ENCODE measurements around the gene CHD1.

Gene CHD1

GRCh38 chr5:98923966-98924365, 4.8 kb downstream of the CHD1 start:
- H3K27ac ChIP-seq (ENCODE audit: low read depth, low read length) = no peak overlapping the region
- no peaks in the 10 kb centered on the region for H3K27me3 ChIP-seq (ENCODE audit: control insufficient read depth in 5 of 5, insufficient read depth in 4 of 5, low read length in 5 of 5)
- no peak overlapping the region for H3K4me3 ChIP-seq (ENCODE audit: low read depth in 1 of 5, low read length in 5 of 5)
- H3K36me3 ChIP-seq (ENCODE audit: control insufficient read depth in 5 of 5, insufficient read depth in 5 of 5, low read length in 5 of 5) = peaks cover 12 to 48% (median 33%) of the 10 kb centered on the region in 5 donors
- peaks cover 0 to 19% (median 15%) of the 10 kb centered on the region in 5 donors for H3K4me1 ChIP-seq (ENCODE audit: control insufficient read depth in 5 of 5, insufficient read depth in 5 of 5, low read length in 5 of 5)
- no peaks in the 10 kb centered on the region for H3K9me3 ChIP-seq (ENCODE audit: control insufficient read depth in 5 of 5, low read length in 5 of 5)
- H3K9ac ChIP-seq (ENCODE audit: low read length in 5 of 5) = no peak overlapping the region

GRCh38 chr5:98921947-98922505, 6.8 kb downstream of the CHD1 start:
- Histone ChIP-seq H3K4me1 (ENCODE audit: control insufficient read depth in 5 of 5, insufficient read depth in 5 of 5, low read length in 5 of 5) (peaks cover 0 to 10% (median 7%) of the 10 kb centered on the region in 5 donors), H3K9me3 (ENCODE audit: control insufficient read depth in 5 of 5, low read length in 5 of 5) (no peaks in the 10 kb centered on the region), H3K9ac (ENCODE audit: low read length in 5 of 5) (no peak overlapping the region), H3K27ac (ENCODE audit: low read depth, low read length) (no peak overlapping the region), H3K36me3 (ENCODE audit: control insufficient read depth in 5 of 5, insufficient read depth in 5 of 5, low read length in 5 of 5) (peaks cover 12 to 51% (median 33%) of the 10 kb centered on the region in 5 donors), H3K4me3 (ENCODE audit: low read depth in 1 of 5, low read length in 5 of 5) (no peak overlapping the region), H3K27me3 (ENCODE audit: control insufficient read depth in 5 of 5, insufficient read depth in 4 of 5, low read length in 5 of 5) (no peaks in the 10 kb centered on the region)

GRCh38 chr5:98917433-98917832, 11.4 kb downstream of the CHD1 start:
- no peak overlapping the region for H3K9ac ChIP-seq (ENCODE audit: low read length in 5 of 5)
- no peaks in the 10 kb centered on the region for H3K27me3 ChIP-seq (ENCODE audit: control insufficient read depth in 5 of 5, insufficient read depth in 4 of 5, low read length in 5 of 5)
- H3K27ac ChIP-seq (ENCODE audit: low read depth, low read length) = no peak overlapping the region
- H3K9me3 ChIP-seq (ENCODE audit: control insufficient read depth in 5 of 5, low read length in 5 of 5) = no peaks in the 10 kb centered on the region
- no peak overlapping the region for H3K4me3 ChIP-seq (ENCODE audit: low read depth in 1 of 5, low read length in 5 of 5)
- H3K4me1 ChIP-seq (ENCODE audit: control insufficient read depth in 5 of 5, insufficient read depth in 5 of 5, low read length in 5 of 5) = peaks cover 0 to 11% (median 0%) of the 10 kb centered on the region in 5 donors
- peaks cover 4 to 25% (median 15%) of the 10 kb centered on the region in 5 donors for H3K36me3 ChIP-seq (ENCODE audit: control insufficient read depth in 5 of 5, insufficient read depth in 5 of 5, low read length in 5 of 5)

- Histone ChIP-seq H3K36me3 (ENCODE audit: control insufficient read depth in 5 of 5, insufficient read depth in 5 of 5, low read length in 5 of 5) (peaks cover 0 to 20% (median 12%) of the 10 kb centered on the region in 5 donors), H3K27ac (ENCODE audit: low read depth, low read length) (no peak overlapping the region), H3K4me3 (ENCODE audit: low read depth in 1 of 5, low read length in 5 of 5) (no peak overlapping the region), H3K9ac (ENCODE audit: low read length in 5 of 5) (no peak overlapping the region), H3K9me3 (ENCODE audit: control insufficient read depth in 5 of 5, low read length in 5 of 5) (no peaks in the 10 kb centered on the region), H3K4me1 (ENCODE audit: control insufficient read depth in 5 of 5, insufficient read depth in 5 of 5, low read length in 5 of 5) (peaks cover 0 to 11% (median 2%) of the 10 kb centered on the region in 5 donors), H3K27me3 (ENCODE audit: control insufficient read depth in 5 of 5, insufficient read depth in 4 of 5, low read length in 5 of 5) (no peaks in the 10 kb centered on the region)
These were observed 12.3 kb downstream of the CHD1 start for GRCh38 chr5:98916540-98916939.

- no peak overlapping the region for H3K27ac ChIP-seq (ENCODE audit: low read depth, low read length)
- H3K9ac ChIP-seq (ENCODE audit: low read length in 5 of 5) = no peak overlapping the region
- no peaks in the 10 kb centered on the region for H3K9me3 ChIP-seq (ENCODE audit: control insufficient read depth in 5 of 5, low read length in 5 of 5)
- peaks cover 0 to 6% (median 4%) of the 10 kb centered on the region in 5 donors for H3K36me3 ChIP-seq (ENCODE audit: control insufficient read depth in 5 of 5, insufficient read depth in 5 of 5, low read length in 5 of 5)
- H3K4me3 ChIP-seq (ENCODE audit: low read depth in 1 of 5, low read length in 5 of 5) = no peak overlapping the region
- H3K4me1 ChIP-seq (ENCODE audit: control insufficient read depth in 5 of 5, insufficient read depth in 5 of 5, low read length in 5 of 5) = peaks cover 0 to 8% (median 6%) of the 10 kb centered on the region in 5 donors
- H3K27me3 ChIP-seq (ENCODE audit: control insufficient read depth in 5 of 5, insufficient read depth in 4 of 5, low read length in 5 of 5) = no peaks in the 10 kb centered on the region
These were observed 14.9 kb downstream of the CHD1 start for GRCh38 chr5:98913911-98914310.

GRCh38 chr5:98911280-98912040, 17.3 kb downstream of the CHD1 start:
- Histone ChIP-seq H3K27me3 (ENCODE audit: control insufficient read depth in 5 of 5, insufficient read depth in 4 of 5, low read length in 5 of 5) (no peaks in the 10 kb centered on the region), H3K36me3 (ENCODE audit: control insufficient read depth in 5 of 5, insufficient read depth in 5 of 5, low read length in 5 of 5) (peaks cover 0 to 6% (median 0%) of the 10 kb centered on the region in 5 donors), H3K4me1 (ENCODE audit: control insufficient read depth in 5 of 5, insufficient read depth in 5 of 5, low read length in 5 of 5) (peaks cover 0 to 8% (median 6%) of the 10 kb centered on the region in 5 donors), H3K9ac (ENCODE audit: low read length in 5 of 5) (no peak overlapping the region), H3K4me3 (ENCODE audit: low read depth in 1 of 5, low read length in 5 of 5) (no peak overlapping the region), H3K27ac (ENCODE audit: low read depth, low read length) (no peak overlapping the region), H3K9me3 (ENCODE audit: control insufficient read depth in 5 of 5, low read length in 5 of 5) (no peaks in the 10 kb centered on the region)

- no peak overlapping the region for H3K4me3 ChIP-seq (ENCODE audit: low read depth in 1 of 5, low read length in 5 of 5)
- H3K9me3 ChIP-seq (ENCODE audit: control insufficient read depth in 5 of 5, low read length in 5 of 5) = no peaks in the 10 kb centered on the region
- H3K4me1 ChIP-seq (ENCODE audit: control insufficient read depth in 5 of 5, insufficient read depth in 5 of 5, low read length in 5 of 5) = peaks cover 0 to 6% (median 2%) of the 10 kb centered on the region in 5 donors
- no peaks in the 10 kb centered on the region for H3K27me3 ChIP-seq (ENCODE audit: control insufficient read depth in 5 of 5, insufficient read depth in 4 of 5, low read length in 5 of 5)
- no peak overlapping the region for H3K9ac ChIP-seq (ENCODE audit: low read length in 5 of 5)
- H3K27ac ChIP-seq (ENCODE audit: low read depth, low read length) = no peak overlapping the region
- H3K36me3 ChIP-seq (ENCODE audit: control insufficient read depth in 5 of 5, insufficient read depth in 5 of 5, low read length in 5 of 5) = peaks cover under 1 to 10% (median 4%) of the 10 kb centered on the region in 5 donors
These were observed 19.4 kb downstream of the CHD1 start for GRCh38 chr5:98909363-98909762.

GRCh38 chr5:98907951-98908350, 20.9 kb downstream of the CHD1 start:
- H3K4me1 ChIP-seq (ENCODE audit: control insufficient read depth in 5 of 5, insufficient read depth in 5 of 5, low read length in 5 of 5) = peaks cover 0 to 6% (median 0%) of the 10 kb centered on the region in 5 donors
- no peak overlapping the region for H3K4me3 ChIP-seq (ENCODE audit: low read depth in 1 of 5, low read length in 5 of 5)
- no peaks in the 10 kb centered on the region for H3K27me3 ChIP-seq (ENCODE audit: control insufficient read depth in 5 of 5, insufficient read depth in 4 of 5, low read length in 5 of 5)
- H3K9ac ChIP-seq (ENCODE audit: low read length in 5 of 5) = no peak overlapping the region
- no peak overlapping the region for H3K27ac ChIP-seq (ENCODE audit: low read depth, low read length)
- no peaks in the 10 kb centered on the region for H3K9me3 ChIP-seq (ENCODE audit: control insufficient read depth in 5 of 5, low read length in 5 of 5)
- H3K36me3 ChIP-seq (ENCODE audit: control insufficient read depth in 5 of 5, insufficient read depth in 5 of 5, low read length in 5 of 5) = peaks cover 5 to 17% (median 12%) of the 10 kb centered on the region in 5 donors

- Histone ChIP-seq H3K9ac (ENCODE audit: low read length in 5 of 5) (no peak overlapping the region), H3K4me1 (ENCODE audit: control insufficient read depth in 5 of 5, insufficient read depth in 5 of 5, low read length in 5 of 5) (peaks cover 0 to 6% (median 0%) of the 10 kb centered on the region in 5 donors), H3K27me3 (ENCODE audit: control insufficient read depth in 5 of 5, insufficient read depth in 4 of 5, low read length in 5 of 5) (no peaks in the 10 kb centered on the region), H3K4me3 (ENCODE audit: low read depth in 1 of 5, low read length in 5 of 5) (no peak overlapping the region), H3K27ac (ENCODE audit: low read depth, low read length) (no peak overlapping the region), H3K9me3 (ENCODE audit: control insufficient read depth in 5 of 5, low read length in 5 of 5) (no peaks in the 10 kb centered on the region), H3K36me3 (ENCODE audit: control insufficient read depth in 5 of 5, insufficient read depth in 5 of 5, low read length in 5 of 5) (peaks cover 6 to 26% (median 16%) of the 10 kb centered on the region in 5 donors)
These were observed 22.0 kb downstream of the CHD1 start for GRCh38 chr5:98906756-98907355.
